GM12873 (cell line): ENCODE data around the gene CANT1.

Experiments
- CTCF ChIP-seq: IDR thresholded peaks from 2 replicates; pipeline ENCODE4 v1.5.1; 2012; ENCODE audit warnings: low read depth, mild to moderate bottlenecking, moderate library complexity, low read length, control low read depth; ENCODE audit not compliant: insufficient read depth; ENCODE audit errors: missing control alignments

CANT1 gene

GRCh38 chr17:78993981-78994671 is 15.4 kb downstream of the CANT1 start:
- TF ChIP-seq CTCF: no peak

- peak; percentile 81 for TF ChIP-seq CTCF
Observed at GRCh38 chr17:78993241-78993956, 16.2 kb downstream of the CANT1 start.

GRCh38 chr17:78992542-78993212 is 16.9 kb downstream of the CANT1 start:
- no peak for TF ChIP-seq CTCF

- no peak for TF ChIP-seq CTCF
Observed at GRCh38 chr17:78991906-78992532, 17.5 kb downstream of the CANT1 start.

- no peak for TF ChIP-seq CTCF
Observed at GRCh38 chr17:78991017-78991738, 18.4 kb downstream of the CANT1 start.

- TF ChIP-seq CTCF: no peak
Observed at GRCh38 chr17:78990349-78991016, 19.1 kb downstream of the CANT1 start.
